HepG2 (cell line): ENCODE data around the gene KRT12.

Source experiments
- MYPOP ChIP-seq: sonication (generic); formaldehyde crosslinking; IDR thresholded peaks from 2 replicates; pipeline ENCODE4 v1.8.1; 2023; ENCODE audit warnings: mild to moderate bottlenecking, moderate library complexity, missing genetic modification reagents
- PLSCR1 ChIP-seq: sonication (generic); formaldehyde crosslinking; IDR thresholded peaks from 2 replicates; pipeline ENCODE4 v1.5.0; 2020; ENCODE audit warnings: missing genetic modification reagents, mild to moderate bottlenecking, borderline replicate concordance
- RNF2 ChIP-seq: fragments of 450-650 bp; conservative IDR thresholded peaks from 2 replicates; pipeline ENCODE4 v1.6.1; 2016; ENCODE audit warnings: low read depth
- ZNF10 ChIP-seq: sonication (generic); formaldehyde crosslinking; IDR thresholded peaks from 2 replicates; pipeline ENCODE4 v1.4.0; 2020; ENCODE audit warnings: mild to moderate bottlenecking, low read depth, missing genetic modification reagents, borderline replicate concordance
- ZNF616 ChIP-seq: sonication (generic); formaldehyde crosslinking; IDR thresholded peaks from 2 replicates; pipeline ENCODE4 v1.5.0; 2020; ENCODE audit warnings: low read depth, mild to moderate bottlenecking, missing genetic modification reagents
- TF ChIP-seq, protein P1 (sequence below): sonication (generic); formaldehyde crosslinking; IDR thresholded peaks from 2 replicates; pipeline ENCODE4 v1.9.0; 2021; ENCODE audit warnings: missing genetic modification reagents, borderline replicate concordance

GRCh38 chr17:40914075-40914855, 47.2 kb upstream of the KRT12 start:
- no peak for TF ChIP-seq RNF2
- TF ChIP-seq MYPOP: no peak
- TF ChIP-seq, protein P1, sequence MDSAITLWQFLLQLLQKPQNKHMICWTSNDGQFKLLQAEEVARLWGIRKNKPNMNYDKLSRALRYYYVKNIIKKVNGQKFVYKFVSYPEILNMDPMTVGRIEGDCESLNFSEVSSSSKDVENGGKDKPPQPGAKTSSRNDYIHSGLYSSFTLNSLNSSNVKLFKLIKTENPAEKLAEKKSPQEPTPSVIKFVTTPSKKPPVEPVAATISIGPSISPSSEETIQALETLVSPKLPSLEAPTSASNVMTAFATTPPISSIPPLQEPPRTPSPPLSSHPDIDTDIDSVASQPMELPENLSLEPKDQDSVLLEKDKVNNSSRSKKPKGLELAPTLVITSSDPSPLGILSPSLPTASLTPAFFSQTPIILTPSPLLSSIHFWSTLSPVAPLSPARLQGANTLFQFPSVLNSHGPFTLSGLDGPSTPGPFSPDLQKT (CRISPR knock-in tag): no peak
- no peak for TF ChIP-seq PLSCR1 (CRISPR knock-in tag)
- no peak for TF ChIP-seq ZNF616 (CRISPR knock-in tag)
- no peak for TF ChIP-seq ZNF10 (CRISPR knock-in tag)
